Measurements from ENCODE around the gene PRLR. TPM values are rescaled to one million over a fixed set of nuclear protein-coding genes. Genes with fewer than 3 reads are reported as not detected.

Gene PRLR
- total and polyA plus RNA-seq, 2 of the 8 experiments (the other 6 are each of a cell fraction or from before 2014, with no cell fraction given) = 0.53 to 2.5 TPM

GRCh38 chr5:35197351-35197750 lies 32.9 kb downstream of the PRLR start:
- H3K9me3 ChIP-seq (ENCODE audit: insufficient read depth in 2 of 2, low read depth in 1 of 2, low read length in 1 of 2) = no peaks in the 10 kb centered on the region
- no peak overlapping the region for H3K18ac ChIP-seq (ENCODE audit: extremely low read depth, low read length)
- no peak overlapping the region for H3K14ac ChIP-seq (ENCODE audit: insufficient read length)
- 92% methylated on average over 3 of the region's 3 CpGs; no CpG with 5 or more reads in 1 of the 2 experiments for WGBS, 2 experiments (ENCODE audit: extremely low coverage in 1 of 2, insufficient coverage in 1 of 2, insufficient read length in 1 of 2, insufficient replicate concordance in 2 of 2, low coverage in 1 of 2, low lambda C conversion rate in 2 of 2, missing lambda C conversion rate in 1 of 2)
- DNase-seq (ENCODE audit: low read depth in 1 of 2, low spot score in 2 of 2) (no peak), FAIRE-seq (no peak)
- no peak overlapping the region for H4K8ac ChIP-seq (ENCODE audit: extremely low read depth, insufficient read depth, low read length)
- no peaks in the 10 kb centered on the region for H3K79me2 ChIP-seq (ENCODE audit: control insufficient read depth in 1 of 2, insufficient read depth in 2 of 2, low read length in 2 of 2)
- H3K27ac ChIP-seq (ENCODE audit: low read depth, low read length) = no peak overlapping the region
- H3K4ac ChIP-seq (replicated peaks; ENCODE audit: insufficient read length, low read depth, low read length) = no peak overlapping the region
- H3K23ac ChIP-seq (ENCODE audit: insufficient read length) = no peak overlapping the region
- H3K4me2 ChIP-seq (ENCODE audit: insufficient read depth in 1 of 2, low read depth in 2 of 2, low read length in 2 of 2) = no peak overlapping the region
- H2BK20ac ChIP-seq (ENCODE audit: low read length) = no peak overlapping the region
- no peak overlapping the region for H2AK5ac ChIP-seq (ENCODE audit: low read depth, low read length)
- no peak overlapping the region for H4K5ac ChIP-seq (ENCODE audit: insufficient read length, low read depth, low read length)
- no peak overlapping the region for H3K9ac ChIP-seq (replicated peaks in 1 of 4; ENCODE audit: extremely low read depth in 1 of 4, low read depth in 3 of 4, low read length in 3 of 4)
- H4K20me1 ChIP-seq (replicated peaks in 1 of 2; ENCODE audit: control insufficient read depth in 1 of 2, insufficient read depth in 2 of 2, low read length in 2 of 2) = no peaks in the 10 kb centered on the region
- no peak overlapping the region for H2BK15ac ChIP-seq (ENCODE audit: low read length)
- H3K79me1 ChIP-seq (ENCODE audit: low read depth, low read length) = no peaks in the 10 kb centered on the region
- POLR2A ChIA-PET (ENCODE audit: partially characterized antibody) = no interaction called here
- no peak overlapping the region for H2BK12ac ChIP-seq (ENCODE audit: low read depth, low read length)
- no peak overlapping the region for H2BK5ac ChIP-seq (ENCODE audit: low read depth, low read length)
- CTCF ChIA-PET (ENCODE audit: partially characterized antibody) = interaction anchor here (0.5 to 1.2 kb wide), 2 partner anchors 14 to 235 kb away, joined by 4 to 6 read pairs; no protein-coding TSS in a partner anchor
- TF ChIP-seq CTBP2 (IDR thresholded peaks at IDR 0.05; ENCODE audit: borderline replicate concordance, insufficient read depth, insufficient read length, low read length) = no peak
- no peak for TF ChIP-seq BCL11A (IDR thresholded peaks at IDR 0.05; ENCODE audit: low read depth in 2 of 2, low read length in 2 of 2)
- H4K91ac ChIP-seq (replicated peaks; ENCODE audit: insufficient read length, low read length) = no peak overlapping the region
- no peaks in the 10 kb centered on the region for H3K36me3 ChIP-seq (ENCODE audit: control insufficient read depth in 2 of 4, insufficient read depth in 4 of 4, low read length in 3 of 4)
- no peaks in the 10 kb centered on the region for H3K4me1 ChIP-seq (replicated peaks in 1 of 4; ENCODE audit: control insufficient read depth in 3 of 4, insufficient read depth in 4 of 4, low read length in 3 of 4)
- no peak overlapping the region for H2BK120ac ChIP-seq (replicated peaks; ENCODE audit: low read depth, low read length)
- H3K56ac ChIP-seq (replicated peaks; ENCODE audit: insufficient read length, low read depth, low read length) = no peak overlapping the region
- no peaks in the 10 kb centered on the region for H3K27me3 ChIP-seq (replicated peaks in 1 of 4; ENCODE audit: control insufficient read depth in 3 of 4, extremely low read depth in 1 of 4, insufficient read depth in 3 of 4, low read length in 3 of 4)
- H3K23me2 ChIP-seq (ENCODE audit: low read depth, low read length) = no peaks in the 10 kb centered on the region
- H2AFZ ChIP-seq (ENCODE audit: low read length) = no peak overlapping the region
- H3K4me3 ChIP-seq (ENCODE audit: extremely low read depth in 1 of 4, insufficient read depth in 2 of 4, low read depth in 3 of 4, low read length in 4 of 4) = no peak overlapping the region
